Measurements from ENCODE around the gene PIK3CB.
"Not testable (repeated sequence)": the region's sequence is repeated elsewhere in the genome, so short reads cannot be mapped to it uniquely, and the experiment has no call there.

The PIK3CB gene

DNA sequence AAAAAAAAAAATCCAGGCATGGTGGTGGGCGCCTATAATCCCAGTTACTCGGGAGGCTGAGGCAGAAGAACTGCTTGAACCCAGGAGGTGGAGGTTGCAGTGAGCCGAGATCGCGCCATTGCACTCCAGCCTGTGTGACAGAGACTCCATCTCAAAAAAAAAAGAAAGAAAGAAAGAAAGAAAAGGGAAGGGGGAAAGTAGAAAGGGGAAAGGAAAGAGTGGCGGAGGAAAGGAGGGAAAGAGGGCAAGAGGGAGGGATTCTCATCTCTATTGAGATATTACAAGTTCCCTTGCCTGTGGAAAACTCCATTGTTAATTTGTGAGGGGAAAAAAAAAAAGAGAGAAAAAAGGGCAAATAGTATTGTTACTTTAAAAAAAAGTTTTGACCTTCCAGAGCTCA, 32.5 kb downstream of the PIK3CB start:
- DNase-seq: not testable (repeated sequence)

DNA sequence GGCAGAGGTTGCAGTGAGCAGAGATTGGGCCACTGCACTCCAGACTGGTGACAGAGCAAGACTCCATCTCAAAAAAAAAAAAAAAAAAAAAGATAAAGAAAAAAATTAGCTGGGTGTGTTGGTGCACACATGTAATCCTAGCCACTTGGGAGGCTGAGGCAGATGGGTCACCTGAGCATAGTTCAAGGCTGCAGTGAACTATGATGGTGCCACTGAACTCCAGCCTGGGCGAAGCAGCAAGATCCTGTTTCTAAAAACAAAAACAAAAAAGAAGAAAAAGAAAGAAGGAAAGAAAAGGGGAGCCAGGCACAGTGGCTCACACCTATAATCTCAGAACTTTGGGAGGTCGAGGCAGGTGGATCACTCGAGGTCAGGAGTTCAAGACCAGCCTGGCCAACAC, 32.9 kb downstream of the PIK3CB start:
- DNase-seq: no peak

DNA sequence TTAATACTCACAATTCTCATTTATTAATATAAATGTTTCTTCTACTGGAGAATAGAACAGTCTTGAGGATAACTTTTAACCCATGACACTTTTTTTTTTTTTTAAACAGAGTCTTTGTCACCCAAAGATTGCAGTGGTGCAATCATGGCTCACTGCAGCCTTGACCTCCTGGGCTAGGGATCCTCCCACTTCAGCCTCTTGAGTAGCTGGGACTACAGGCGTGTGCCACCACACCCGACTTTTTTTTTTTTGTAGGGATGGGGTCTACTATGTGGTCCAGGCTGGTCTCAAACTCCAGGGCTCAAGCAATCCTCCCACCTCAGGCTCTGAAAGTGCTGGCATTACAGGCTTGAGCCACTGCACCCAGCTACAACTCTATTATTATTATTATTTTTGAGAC, 34.5 kb downstream of the PIK3CB start:
- DNase-seq: no peak

DNA sequence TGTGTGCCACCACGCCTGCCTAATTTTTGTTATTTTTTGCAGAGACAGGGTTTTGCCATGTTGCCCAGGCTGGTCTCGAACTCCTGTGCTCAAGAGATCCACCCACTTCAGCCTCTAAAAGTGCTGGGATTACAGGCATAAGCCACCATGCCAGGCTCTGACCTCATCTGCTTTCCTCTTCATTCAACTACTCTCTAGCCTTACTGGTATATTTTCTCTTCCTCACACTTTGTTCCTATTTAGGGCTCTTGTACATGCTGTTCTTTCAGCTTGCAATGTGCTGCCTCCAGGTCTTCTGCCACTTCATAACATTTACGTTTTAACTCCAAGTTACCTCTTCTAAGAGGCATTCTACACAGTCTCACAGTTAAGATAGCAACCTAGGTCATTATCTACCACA, 34.9 kb downstream of the PIK3CB start:
- DNase-seq: no peak

DNA sequence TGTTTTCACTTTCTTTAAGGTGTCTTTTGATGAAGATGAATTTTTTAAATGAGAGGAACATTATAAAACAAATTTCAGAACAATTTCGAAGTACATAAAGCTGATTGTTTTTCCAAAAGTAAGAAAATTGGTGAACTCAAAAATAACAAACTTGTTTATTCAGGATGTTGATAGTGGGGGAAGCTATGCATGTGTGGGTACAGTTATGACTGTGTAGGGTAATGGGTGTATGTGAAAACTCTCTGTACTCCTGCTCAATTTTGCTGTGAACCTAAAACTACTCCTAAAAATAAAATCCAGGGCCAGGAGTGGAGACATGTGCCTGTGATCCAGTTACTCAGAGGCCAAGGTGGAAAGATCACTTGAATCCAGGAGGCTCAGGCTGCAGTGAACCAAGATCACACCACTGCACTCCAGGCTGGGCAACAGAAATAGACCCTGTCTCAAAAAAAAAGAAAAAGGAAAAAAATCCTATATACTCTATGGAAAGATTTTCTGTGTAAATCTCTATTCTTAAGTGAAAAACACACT, 37.2 kb downstream of the PIK3CB start:
- no peak for DNase-seq

DNA sequence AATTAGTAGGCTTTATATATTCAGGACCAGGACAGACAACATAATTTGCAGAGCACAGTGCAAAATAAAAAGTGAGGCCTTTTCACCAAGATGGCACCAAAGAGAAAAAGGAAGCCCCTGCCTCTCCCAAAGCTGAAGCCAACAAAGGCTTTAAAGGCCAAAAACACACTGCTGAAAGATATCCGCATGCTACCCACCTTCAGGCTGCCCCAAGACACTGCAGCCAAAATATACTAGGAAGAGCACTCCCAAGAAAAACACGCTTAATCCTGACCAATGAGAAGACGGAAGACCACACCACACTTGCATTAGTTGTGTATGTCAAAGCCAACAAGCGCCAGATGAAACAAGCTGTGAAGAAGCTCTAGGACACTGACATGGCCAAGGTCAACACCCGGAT, 38.0 kb downstream of the PIK3CB start:
- no peak for DNase-seq

DNA sequence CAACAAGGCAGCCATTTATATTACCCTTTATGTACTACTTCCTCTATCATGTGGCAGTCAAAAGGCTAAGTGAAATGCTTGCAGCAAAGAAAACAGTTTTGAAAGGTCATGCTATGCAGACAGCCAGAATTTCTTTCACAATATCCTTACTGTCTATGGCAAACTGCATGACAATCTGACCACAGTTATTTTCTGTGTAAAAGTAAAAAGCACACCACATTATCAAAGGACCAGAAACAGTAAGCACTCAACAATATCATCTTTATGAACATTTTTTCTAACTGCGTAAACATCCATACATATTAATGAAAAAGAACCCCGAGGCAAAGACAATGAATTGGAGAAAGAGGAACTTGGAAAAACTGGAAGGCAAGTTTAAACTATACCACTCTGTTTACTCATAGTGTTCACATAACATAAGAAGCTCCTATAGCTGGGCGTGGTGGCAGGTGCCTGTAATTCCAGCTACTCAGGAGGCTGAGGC, 47.9 kb downstream of the PIK3CB start:
- peak; percentile 30 for DNase-seq

DNA sequence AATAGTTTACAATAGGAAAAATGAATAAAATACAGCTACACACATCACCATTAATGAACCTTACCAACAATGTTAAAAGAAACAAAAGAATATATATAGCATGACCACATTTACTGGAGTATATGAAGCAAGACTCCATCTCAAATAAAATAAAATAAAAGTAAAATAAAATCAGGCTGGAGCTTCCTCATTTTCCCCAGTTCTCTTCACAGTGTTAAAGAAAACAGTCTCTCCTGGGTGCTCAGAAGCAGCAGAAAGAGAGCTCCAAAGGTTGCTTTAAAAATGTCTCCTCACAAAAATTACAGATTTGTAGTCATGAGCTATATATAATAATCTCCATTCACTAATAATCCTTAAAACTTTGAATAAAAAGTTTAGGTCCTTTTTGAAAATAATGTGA, 48.8 kb downstream of the PIK3CB start:
- no peak for DNase-seq

DNA sequence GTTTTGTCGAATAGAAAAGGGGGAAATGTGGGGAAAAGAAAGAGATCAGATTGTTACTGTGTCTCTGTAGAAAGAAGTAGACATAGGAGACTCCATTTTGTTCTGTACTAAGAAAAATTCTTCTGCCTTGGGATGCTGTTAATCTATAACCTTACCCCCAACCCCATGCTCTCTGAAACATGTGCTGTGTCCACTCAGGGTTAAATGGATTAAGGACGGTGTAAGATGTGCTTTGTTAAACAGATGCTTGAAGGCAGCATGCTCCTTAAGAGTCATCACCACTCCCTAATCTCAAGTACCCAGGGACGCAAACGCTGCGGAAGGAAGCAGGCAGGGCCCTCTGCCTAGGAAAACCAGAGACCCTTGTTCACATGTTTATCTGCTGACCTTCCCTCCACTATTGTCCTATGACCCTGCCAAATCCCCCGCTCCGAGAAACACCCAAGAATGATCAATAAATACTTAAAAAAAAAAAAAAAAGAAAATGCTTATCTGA, 49.3 kb downstream of the PIK3CB start:
- DNase-seq: not testable (repeated sequence)

DNA sequence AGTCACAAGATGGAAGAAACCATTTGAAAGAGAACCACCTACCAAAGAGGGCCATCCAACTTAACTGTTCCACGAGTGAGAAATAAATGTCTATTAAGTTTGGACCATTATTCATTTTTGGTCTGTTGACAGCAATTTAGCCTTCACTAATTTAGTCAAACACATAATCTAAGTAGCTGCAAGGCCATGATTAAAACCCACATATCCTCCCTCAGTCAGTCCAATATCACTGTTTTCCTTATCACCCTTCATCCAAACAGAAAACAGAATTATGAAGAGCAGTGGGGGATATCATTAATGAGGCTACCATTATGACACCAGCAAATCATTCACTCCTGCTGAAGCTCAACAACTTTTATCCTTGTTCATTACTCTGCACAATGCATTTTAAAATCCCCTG, 52.0 kb downstream of the PIK3CB start:
- DNase-seq: no peak

DNA sequence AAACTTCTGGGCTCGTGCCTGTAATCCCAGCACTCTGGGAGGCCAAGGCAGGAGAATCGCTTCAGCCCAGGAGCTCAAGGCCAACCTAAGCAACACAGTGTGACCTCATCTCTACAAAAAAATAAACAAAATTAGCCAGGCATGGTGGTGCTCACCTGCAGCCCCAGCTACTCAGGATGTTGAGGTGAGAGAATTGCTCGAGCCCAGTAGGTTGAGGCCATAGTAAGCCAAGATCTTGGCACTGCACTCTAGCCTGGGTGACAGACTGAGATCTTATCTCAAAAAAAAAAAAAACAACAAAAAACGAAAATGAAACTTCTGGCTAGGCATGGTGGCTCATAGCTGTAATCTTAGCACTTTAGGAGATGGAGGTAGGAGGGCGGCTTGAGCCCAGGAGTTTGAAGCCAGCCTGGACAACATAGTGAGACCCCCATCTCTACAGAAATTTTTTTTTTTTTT, 53.7 kb downstream of the PIK3CB start:
- DNase-seq: no peak

DNA sequence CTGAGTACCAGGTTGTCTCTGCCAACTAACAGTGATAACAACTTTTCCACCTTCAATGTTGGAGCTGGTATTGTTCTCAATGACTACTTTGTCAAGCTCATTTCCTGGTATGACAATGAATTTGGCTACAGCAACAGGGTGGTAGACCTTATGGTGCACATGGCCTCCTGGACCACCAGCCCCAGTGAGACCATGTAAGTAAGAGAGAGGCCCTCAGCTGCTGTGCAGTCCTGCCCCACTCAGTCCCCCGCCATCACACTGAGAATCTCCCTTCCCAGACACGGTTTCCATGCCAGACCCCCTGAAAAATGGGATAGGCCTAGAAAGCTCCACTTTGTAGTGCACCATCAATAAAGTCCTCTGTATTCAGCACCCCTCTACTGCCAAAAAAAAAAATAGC, 56.1 kb downstream of the PIK3CB start:
- no peak for DNase-seq

DNA sequence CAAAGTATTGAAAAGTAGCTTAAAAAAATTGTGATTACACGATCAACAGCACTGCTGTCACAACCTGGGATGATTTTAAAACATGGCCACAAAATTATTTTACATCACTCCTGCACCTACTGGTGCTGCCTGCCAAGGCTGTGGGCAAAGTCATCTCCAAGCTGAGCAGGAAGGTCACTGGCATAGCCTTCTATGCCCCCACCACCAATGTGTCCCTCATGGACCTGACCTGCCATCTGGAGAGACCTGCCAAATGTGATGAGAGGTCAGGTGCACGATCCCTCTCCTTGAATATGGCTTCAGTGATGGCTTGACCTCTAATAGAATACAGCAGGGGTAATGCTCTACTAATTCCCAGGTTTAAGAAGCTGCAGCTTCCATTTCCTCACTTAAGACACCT, 57.8 kb downstream of the PIK3CB start:
- no peak for DNase-seq

DNA sequence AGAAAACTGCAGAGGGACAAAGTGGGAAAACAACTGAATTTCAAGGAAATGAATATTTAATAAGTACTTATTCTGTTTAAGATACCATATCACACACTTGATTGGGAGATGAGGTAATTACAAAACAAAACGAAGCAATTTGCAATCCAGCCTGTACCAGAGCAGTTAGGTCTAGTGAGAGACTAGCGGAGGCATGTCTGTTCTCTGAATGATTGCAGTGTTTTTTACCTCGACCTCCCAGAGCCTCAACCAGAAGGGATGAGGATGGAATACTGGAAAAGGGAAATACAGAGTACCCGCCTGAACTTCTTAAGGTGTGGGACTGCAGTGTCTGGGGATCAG, 59.5 kb downstream of the PIK3CB start:
- no peak for DNase-seq

DNA sequence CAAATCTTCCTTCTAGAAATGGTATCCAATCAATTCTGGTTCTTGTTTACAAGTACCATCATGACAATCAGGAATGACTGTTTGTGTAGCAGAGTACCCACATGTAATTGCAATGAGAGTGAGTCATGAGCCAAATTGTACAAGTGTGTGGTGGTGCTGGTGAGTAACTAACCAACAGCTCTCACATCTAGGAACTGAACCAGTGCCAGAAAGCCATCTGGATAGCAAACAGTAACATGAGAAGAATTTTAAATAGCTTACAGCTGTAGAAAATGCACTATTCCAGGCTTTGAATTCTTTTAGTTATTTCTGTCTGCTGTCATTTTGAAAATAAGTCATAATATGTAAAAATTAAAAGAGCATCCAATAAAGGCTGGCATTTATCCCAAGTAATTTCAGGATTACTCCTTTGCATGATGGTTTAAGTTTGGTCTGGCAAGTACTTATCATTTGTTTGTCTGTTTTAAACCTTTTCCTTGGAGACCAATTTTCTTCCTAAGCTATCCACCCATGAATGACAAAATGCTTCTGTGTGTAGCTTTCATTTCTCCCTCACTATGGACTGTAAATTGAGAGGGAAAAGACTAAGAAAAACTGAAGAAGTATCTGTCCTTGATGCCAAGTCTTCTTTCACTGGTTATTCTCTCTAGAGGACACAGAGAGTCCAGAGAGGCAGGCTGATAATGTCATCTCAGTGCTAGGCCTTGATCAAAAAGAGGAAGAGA, 60.0 kb downstream of the PIK3CB start:
- DNase-seq: peak; percentile 99

DNA sequence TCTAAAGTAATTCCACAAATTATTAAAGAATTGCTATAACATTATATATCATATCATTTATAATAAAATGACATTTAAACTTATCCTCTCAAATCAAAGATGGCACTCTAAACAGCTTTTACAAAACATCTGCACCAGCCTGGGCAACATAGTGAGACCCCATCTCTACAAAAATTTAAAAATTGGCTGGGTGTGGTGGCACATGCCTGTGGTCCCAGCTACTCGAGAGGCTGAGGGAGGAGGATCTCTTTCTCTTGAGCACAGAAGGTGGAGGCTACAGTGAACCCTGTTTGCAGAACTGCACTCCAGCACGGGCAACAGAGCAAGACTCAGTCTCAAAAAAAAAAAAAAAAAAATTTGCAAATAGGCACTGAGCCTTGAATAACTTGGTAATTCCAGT, 63.1 kb downstream of the PIK3CB start:
- DNase-seq: no peak

DNA sequence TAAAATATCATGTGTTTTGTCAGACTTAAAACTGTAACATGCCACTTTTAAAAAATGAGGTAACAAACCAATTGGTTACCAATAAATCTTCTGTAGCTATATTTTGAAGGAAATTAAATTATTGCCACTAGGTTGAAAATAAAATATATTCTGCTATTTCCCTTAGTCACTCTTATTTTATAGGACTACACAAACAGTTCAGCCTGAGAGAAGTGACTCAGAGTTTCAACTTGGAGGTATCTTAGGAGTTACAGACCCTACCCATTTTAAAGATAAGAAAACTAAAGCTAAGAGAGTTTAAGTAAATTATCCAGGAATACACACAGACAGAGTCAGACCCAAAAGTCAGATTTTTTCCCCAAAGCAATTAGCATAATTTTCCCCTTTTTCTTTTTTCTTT, 65.1 kb downstream of the PIK3CB start:
- DNase-seq: no peak

DNA sequence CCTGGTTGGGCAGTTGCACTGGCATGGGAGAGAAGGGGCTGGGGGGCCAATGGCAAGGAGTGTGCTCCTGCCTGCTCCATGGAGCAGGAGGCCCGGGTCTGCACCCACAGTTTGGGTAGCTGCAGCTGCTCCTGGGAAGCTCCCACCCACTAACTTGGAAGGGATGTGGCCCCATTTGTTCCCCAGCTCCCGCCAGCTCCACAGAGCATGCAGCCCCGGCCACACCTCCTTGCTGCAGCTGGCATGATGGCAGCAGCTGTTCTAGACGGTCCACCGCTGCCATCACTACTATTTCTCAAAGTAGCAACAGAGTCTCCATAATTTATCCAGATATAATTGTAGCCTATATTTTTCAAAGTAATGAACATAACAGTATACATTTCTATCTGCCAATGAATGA, 65.8 kb downstream of the PIK3CB start:
- DNase-seq: no peak

DNA sequence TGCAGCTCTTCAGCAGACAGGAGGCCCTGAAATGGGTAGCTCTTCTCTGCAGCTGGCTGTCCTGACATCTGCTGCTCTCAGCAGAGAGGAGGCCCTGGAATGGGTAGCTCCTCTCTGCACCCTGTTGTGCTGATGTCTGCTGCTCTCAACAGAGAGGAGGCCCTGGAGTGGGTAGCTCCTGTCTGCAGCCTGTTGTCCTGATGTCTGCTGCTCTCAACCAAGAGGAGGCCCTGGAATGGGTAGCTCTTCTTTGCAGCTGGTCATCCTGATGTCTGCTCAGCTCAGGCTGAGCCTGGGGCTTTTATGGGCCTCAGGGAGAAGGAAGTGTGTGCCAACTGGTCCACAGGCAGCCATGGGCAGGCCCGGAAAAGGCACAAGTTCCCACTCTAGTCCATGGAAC, 66.6 kb downstream of the PIK3CB start:
- DNase-seq: no peak

DNA sequence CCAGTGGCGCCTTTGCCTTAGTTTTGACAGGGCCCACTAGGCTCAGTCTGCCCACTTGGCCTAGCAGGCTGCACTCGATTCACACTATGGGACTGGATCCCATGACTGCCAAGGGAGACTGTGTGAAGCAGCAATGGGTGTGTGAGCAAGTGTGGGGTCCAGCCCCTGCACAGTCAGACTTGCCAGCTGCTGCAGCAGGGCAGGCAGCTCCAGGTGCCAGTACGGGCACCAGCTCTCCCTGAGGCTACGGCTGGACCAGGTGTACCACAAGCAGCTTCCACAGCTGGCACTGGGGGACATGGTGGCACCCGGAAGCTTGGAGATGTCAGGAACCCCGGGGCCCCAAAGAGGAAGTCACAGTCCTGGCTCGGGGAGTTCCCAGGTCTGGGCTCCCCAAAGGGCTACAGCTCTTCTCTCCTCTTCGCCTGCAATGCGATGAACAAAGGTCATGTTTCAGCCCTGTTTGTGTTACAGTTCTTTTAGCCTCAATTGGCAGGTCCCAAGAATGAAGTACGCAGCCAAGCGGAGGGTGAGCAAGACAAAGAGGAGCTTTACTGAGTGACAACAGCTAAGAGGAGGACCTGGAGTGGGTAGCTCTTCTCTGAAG, 67.1 kb downstream of the PIK3CB start:
- DNase-seq: no peak

DNA sequence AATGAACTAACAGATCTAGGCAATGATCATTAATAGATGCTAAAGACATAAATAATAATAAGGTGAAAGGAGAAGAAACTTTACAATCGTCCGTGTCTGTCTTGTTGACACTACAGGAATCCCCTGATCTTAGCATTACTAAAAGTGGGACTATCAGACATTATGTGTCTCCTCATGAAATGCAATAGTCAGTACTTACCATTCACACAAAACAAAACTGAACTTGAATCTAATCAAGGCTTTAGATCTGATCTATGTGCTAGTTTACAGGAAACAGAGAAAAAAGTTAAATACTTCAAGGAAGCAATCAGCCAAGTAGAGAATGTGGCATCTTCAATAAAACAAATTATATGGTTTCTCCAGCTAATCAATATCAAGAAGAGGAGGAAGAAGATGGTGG, 73.7 kb downstream of the PIK3CB start:
- DNase-seq: no peak

DNA sequence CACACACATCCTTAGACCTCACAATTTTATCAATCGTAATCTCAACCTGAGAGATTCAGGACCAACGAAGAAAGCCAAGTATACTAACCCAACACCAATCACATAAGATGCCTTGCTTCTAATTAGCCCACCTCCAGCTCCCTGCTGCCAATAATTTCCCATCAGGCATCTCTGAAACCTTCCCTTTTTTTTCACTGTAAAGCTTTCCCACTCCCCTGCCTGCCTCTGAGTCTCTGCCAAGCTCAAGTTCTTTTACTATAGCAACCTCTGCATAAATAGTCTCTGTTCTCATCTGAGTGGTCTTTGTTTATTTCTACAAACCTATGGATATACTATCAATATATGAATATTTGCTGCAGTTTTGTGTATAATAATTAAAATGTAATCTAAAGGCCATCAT, 86.5 kb downstream of the PIK3CB start:
- DNase-seq: no peak

DNA sequence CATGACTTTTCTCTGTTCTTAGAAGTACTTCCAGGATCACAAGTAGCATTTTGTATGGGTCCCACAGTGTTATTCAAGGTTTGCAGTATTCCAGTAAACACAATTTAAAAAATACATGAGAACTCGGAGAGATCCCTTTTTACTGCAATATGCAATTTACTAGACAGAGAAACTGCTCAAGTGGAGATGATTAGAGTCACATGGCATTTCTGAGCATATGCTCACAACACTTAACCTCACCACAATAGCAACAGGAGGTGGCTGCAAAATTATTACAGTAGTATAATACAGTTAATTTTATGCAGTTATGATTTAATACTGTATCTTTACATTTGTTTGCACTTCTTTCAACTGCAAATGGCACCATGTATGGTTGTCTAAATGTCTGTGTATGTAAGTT, 87.5 kb downstream of the PIK3CB start:
- no peak for DNase-seq

DNA sequence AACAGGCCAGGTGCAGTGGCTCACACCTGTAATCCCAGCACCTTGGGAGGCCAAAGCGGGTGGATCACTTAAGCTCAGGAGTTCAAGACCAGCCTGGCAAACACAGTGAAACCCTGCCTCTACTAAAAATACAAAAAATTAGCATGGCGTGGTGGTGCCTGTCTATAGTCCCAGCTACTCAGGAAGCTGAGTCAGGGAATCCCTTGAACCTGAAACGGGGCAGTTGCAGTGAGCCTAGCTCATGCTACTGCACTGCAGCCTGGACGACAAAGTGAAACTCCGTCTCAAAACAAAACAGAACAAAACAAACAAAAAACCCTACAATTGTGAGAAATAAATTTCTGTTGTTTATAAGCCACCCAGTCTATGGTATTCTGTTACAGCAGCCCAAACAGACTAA, 94.7 kb downstream of the PIK3CB start:
- no peak for DNase-seq

All from fibroblast of skin of back (primary cell).